OCI-LY3 (cell line): ENCODE measurements around the gene UTY.

Experiments used
- EZH2phosphoT487 ChIP-seq: fragments of 200-600 bp; shearing (Covaris generic); IDR thresholded peaks from 2 replicates; pipeline ENCODE4 v1.6.1; 2018; ENCODE audit warnings: antibody characterized with exemption, mixed run types, low read depth
- TF ChIP-seq, protein P1 (sequence below): fragments of 200-600, 300-600 bp; sonication (generic); IDR thresholded peaks from 2 replicates; pipeline ENCODE4 v1.5.1; 2014; ENCODE audit warnings: antibody characterized with exemption, low read length, low read depth

GRCh38 chrY:13435206-13435967 is 44.4 kb downstream of the UTY start:
- TF ChIP-seq, protein P1, sequence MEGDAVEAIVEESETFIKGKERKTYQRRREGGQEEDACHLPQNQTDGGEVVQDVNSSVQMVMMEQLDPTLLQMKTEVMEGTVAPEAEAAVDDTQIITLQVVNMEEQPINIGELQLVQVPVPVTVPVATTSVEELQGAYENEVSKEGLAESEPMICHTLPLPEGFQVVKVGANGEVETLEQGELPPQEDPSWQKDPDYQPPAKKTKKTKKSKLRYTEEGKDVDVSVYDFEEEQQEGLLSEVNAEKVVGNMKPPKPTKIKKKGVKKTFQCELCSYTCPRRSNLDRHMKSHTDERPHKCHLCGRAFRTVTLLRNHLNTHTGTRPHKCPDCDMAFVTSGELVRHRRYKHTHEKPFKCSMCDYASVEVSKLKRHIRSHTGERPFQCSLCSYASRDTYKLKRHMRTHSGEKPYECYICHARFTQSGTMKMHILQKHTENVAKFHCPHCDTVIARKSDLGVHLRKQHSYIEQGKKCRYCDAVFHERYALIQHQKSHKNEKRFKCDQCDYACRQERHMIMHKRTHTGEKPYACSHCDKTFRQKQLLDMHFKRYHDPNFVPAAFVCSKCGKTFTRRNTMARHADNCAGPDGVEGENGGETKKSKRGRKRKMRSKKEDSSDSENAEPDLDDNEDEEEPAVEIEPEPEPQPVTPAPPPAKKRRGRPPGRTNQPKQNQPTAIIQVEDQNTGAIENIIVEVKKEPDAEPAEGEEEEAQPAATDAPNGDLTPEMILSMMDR, result no peak
- no peak for TF ChIP-seq EZH2phosphoT487
